HCT116 (cell line): ENCODE results near the gene TOGARAM1.
"Not testable (repeated sequence)": the region's sequence is repeated elsewhere in the genome, so short reads cannot be mapped to it uniquely, and the experiment has no call there.

Experiments
- EZH2 ChIP-seq: fragments of 200-600 bp; sonication (generic); IDR thresholded peaks from 2 replicates; pipeline ENCODE4 v1.6.1; 2017; ENCODE audit warnings: antibody characterized with exemption, mixed run types
- EZH2phosphoT487 ChIP-seq: fragments of 200-600 bp; IDR thresholded peaks from 2 replicates; pipeline ENCODE4 v1.6.1; 2018; ENCODE audit warnings: antibody characterized with exemption, borderline replicate concordance
- FOSL1 ChIP-seq: IDR thresholded peaks from 2 replicates; pipeline ENCODE4 v1.6.1; 2012; ENCODE audit warnings: low read depth
- POLR2A ChIP-seq: IDR thresholded peaks from 2 replicates; pipeline ENCODE4 v1.7.0; 2011; ENCODE audit warnings: borderline replicate concordance; ENCODE audit not compliant: insufficient read depth, insufficient read length; ENCODE audit errors: extremely low read depth
- POLR2AphosphoS5 ChIP-seq: IDR thresholded peaks from 2 replicates; pipeline ENCODE4 v1.6.1; 2011; ENCODE audit warnings: mild to moderate bottlenecking, low read depth, low read length, moderate library complexity
- TCF7L2 ChIP-seq: IDR thresholded peaks from 2 replicates; pipeline ENCODE4 v1.7.0; 2011; ENCODE audit warnings: borderline replicate concordance, inconsistent platforms; ENCODE audit not compliant: insufficient read depth, insufficient read length; ENCODE audit errors: extremely low read depth
- YY1 ChIP-seq: IDR thresholded peaks from 2 replicates; pipeline ENCODE4 v1.6.1; 2011; ENCODE audit warnings: low read length, low read depth, moderate library complexity, mild to moderate bottlenecking; ENCODE audit not compliant: insufficient replicate concordance; ENCODE audit errors: extremely low read depth
- ZFX ChIP-seq: fragments of 450-650 bp; IDR thresholded peaks from 2 replicates; pipeline ENCODE4 v1.6.1; 2017
- TF ChIP-seq, protein P1 (sequence below), 3 experiments: fragments of 200-600 bp in 1 of 3; sonication (generic) in 1 of 3; IDR thresholded peaks in 2 of 3; conservative IDR thresholded peaks in 1 of 3; 2 replicates each; pipeline ENCODE4 v1.5.1; 2012 to 2017; ENCODE audit warnings: low read depth in 2 of 3, low read length in 2 of 3, antibody characterized with exemption in 1 of 3, borderline replicate concordance in 1 of 3, control low read depth in 1 of 3, mild to moderate bottlenecking in 1 of 3, mixed read lengths in 1 of 3, mixed run types in 1 of 3, moderate library complexity in 1 of 3; ENCODE audit not compliant: insufficient read depth in 1 of 3

DNA sequence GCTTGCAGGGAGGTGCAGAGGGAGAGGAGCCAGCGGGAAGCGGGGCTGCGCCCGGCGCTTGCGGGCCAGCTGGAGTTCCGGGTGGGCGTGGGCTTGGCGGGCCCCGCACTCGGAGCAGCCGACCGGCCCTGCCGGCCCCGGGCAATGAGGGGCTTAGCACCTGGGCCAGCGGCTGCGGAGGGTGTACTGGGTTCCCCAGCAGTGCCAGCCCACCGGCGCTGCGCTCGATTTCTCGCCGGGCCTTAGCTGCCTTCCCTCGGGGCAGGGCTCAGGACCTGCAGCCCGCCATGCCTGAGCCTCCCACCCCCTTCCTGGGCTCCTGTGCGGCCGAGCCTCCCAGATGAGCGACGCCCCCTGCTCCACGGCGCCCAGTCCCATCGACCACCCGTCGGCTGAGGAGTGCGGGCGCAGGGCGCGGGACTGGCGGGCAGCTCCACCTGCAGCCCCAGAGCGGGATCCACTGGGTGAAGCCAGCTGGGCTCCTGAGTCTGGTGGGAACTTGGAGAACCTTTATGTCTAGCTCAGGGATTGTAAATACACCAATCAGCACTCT, 118.5 kb downstream of the TOGARAM1 start:
- not testable (repeated sequence) for TF ChIP-seq POLR2A, FOSL1, YY1, POLR2AphosphoS5, EZH2phosphoT487, ZFX, EZH2, TCF7L2
- TF ChIP-seq, protein P1, sequence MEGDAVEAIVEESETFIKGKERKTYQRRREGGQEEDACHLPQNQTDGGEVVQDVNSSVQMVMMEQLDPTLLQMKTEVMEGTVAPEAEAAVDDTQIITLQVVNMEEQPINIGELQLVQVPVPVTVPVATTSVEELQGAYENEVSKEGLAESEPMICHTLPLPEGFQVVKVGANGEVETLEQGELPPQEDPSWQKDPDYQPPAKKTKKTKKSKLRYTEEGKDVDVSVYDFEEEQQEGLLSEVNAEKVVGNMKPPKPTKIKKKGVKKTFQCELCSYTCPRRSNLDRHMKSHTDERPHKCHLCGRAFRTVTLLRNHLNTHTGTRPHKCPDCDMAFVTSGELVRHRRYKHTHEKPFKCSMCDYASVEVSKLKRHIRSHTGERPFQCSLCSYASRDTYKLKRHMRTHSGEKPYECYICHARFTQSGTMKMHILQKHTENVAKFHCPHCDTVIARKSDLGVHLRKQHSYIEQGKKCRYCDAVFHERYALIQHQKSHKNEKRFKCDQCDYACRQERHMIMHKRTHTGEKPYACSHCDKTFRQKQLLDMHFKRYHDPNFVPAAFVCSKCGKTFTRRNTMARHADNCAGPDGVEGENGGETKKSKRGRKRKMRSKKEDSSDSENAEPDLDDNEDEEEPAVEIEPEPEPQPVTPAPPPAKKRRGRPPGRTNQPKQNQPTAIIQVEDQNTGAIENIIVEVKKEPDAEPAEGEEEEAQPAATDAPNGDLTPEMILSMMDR (IDR thresholded peaks at IDR 0.05 in 2 of 3, conservative IDR thresholded peaks at IDR 0.05 in 1 of 3; ENCODE audit: borderline replicate concordance in 1 of 3, insufficient read depth in 1 of 3, low read depth in 2 of 3, low read length in 2 of 3) = not testable (repeated sequence)
